CD4-positive, alpha-beta T cell treated with Interleukin-2 at 100 ng/mL for 4 hours (primary cell): Measurements from ENCODE around the gene SCYL1.

Source experiments
- DNase-seq: peaks from one replicate; pipeline ENCODE4 v3.0.0-alpha.2; 2020; ENCODE audit warnings: low spot score

SCYL1 gene

DNA sequence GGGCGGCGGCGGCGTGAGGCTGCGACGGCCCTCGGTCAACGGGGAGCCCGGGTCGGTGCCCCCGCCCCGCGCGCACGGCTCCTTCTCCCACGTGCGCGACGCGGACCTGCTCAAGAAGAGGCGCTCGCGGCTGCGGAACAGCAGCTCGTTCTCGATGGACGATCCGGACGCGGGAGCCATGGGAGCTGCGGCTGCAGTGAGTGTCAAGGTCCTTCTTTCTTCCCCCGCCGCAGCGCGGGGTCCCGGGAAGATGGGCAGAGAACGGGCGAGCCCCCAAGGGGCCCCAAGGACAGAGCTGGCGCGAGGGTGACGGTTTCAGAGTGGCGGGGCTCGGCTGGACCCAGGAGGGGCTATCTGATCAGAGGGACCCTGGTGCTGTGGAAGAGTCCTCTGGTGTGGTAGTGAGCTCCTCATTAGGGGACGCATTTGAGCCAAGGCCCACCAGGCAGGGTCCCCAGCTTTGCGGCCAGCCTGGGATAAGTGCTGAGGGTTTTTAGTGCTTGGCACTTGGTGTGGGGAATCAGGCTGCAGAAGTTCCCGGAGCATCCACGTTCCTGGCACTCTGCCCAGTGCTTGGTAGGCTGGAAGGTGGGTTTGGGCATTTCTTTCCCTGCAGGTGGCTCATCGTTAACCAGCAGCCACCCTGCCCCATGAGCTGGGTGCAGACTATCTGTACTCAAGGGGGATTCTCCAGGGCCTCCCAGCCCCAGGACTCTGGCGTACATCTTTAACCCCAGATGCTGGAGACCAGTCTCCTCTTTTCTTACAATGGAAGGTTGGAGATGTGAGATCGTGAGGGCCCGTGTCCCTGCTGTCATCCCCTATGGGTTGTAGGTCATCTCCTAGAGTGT lies 60.7 kb downstream of the SCYL1 start:
- DNase-seq = no peak

DNA sequence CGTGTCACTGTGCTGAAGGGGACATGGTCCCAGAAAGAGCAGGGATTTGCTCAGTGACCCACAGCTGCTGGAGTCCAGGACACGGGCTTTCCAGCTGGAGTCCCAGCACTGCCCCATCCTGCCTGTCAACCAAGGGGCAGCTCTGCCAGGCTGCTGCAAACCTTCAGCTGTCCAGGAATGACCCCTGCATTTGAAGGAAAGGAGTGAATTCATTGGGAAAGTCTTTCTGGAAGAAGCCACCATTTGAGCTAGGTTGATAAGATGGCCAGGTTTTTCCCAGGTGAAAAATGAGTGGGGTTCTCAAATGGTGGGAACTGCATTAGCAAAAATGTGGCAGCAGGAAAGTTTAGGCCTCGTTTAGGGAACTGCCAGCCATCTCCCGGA lies 61.4 kb downstream of the SCYL1 start:
- DNase-seq = no peak

DNA sequence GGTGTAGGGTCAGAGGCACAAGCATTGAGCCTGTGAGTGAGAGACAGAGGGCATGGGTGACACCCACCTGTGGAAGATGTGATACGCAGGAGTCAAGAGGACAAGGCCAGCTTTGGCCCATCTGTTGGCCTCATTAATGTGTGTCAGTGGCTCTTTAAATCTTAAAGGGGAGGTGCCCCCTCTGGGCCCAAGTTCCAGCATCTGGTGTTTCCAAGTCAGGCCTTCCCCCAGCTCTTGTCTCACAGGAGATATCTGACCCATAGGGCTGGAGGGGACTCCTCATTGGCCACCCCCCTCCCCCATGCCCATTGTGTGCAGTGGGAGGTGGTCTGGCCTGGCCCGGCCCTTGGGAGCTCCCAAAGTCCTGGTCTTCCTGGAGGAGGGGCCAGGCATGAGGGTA lies 61.8 kb downstream of the SCYL1 start:
- DNase-seq = no peak
